ENCODE results near the gene NFATC1.

NFATC1 gene

DNA sequence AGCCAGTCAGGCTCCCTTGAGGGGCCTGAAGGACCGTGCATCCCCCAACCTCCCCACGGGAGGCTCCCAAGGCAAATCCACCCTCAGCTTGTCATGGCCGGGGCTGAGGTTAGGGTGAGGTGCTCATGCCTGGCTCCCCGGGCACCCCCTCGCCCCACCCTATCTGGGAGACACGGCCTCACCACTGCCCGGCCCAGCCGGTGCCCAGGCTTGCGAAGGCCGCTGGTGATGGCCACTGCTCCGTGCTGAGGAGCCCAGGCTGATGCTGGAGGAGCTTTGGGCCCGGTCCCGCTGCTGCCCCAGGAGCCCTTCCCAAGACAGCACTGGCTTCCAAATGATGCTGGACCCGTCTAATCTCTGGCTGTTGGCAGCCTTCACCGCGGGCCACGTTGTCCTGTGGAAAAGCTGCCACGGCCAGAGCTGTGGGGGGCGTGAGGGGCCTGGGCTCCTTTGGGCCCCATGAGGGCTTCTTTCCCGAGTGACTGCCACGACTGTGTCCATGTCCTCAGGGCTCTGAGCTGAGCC lies 148.2 kb downstream of the NFATC1 start:
- DNase-seq: no peak

DNA sequence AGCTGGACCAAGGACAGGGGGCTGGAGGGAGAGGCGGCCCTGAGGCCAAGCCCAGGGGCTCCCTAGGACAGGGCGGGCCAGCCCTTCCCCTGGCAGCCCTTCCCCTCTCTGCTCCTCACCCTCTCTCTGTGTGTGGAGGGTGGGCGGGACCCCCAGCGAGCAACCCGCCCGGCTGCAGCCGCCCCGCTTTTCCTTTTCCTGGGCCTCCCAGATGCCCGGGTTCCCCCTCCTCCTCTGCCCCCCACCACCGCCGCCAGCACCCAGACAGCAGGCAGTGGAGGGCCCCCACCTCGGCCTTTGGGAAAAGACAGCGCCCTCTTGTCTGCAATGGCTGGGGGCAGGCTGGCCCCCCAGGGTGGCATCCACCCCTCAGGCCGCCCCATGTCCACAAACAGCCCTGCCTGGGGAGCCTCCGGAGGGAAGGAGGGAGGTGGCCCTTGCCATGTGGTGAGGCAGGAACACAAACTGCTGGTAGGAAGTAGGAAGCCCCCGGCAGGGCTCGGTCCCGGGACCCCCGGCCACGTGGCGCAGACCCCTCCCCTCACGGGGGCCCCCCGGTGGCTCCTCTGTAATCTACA lies 148.7 kb downstream of the NFATC1 start:
- no peak for DNase-seq

DNA sequence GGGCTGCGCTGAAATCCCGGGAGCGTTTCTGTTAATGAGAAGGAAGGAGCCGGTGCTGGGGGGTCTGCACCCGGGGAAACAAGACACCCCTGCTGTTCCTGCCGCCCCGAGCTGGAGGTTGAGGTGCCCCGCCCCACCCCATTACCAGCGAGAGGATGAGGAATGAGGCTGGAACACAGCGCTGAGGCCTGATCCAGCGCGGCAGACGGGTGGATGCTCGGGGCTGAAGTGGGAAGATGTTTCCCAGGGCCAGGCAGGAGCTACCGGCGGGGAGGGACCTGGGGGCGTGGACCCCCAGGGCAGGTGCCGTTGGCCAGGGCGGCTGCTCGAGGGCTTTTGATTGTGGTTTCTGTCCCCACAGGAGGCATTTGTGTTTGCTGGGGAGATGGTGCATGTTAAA lies 149.5 kb downstream of the NFATC1 start:
- no peak for DNase-seq

DNA sequence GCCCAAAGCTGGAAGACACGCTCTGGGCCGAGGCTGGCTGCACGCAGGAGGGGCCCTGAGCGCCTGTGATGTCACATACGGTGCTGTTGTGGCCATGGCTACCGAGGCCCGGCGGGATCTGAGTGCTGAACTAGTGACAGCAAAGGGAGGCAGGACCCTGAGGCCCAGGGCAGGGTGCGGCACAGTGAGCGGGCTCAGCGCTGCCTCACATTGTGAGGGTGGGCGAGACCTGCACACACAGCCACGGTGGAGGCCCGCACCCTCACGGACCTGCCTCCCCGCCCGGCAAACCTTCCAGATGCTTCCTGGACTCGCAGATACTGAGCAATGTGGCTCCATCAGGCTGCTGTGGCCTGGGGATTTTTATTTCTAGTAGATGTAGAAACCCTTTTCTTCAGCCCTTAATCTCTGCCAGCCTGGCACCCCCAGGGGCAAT lies 150.0 kb downstream of the NFATC1 start:
- no peak for DNase-seq

DNA sequence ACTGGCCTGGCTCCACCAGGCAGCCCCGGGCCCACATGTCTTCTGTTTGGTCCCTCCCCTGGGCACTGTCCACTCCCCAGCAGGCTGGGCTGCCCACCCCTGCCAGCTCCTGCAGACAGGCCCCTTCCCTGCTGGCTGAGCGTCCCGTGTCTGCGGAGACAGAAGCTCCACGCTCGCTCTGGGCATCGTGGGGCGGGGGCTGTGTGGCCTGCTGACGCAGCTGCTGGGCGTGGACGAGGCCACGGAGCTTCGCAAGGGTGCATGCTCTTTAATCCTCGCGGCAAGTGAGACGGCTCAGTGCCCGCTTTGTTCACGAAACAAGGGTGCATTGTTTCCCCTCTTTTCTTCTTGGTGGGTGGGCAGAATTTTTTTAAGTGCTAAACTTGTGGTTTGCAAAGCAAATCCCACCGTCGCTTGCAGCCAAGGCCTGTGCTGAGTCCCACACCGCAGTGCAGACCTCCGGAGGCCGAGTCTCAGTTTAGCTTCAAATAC lies 151.1 kb downstream of the NFATC1 start:
- no peak for DNase-seq

- no peak for DNase-seq
Observed at GRCh38 chr18:79547413-79548076, 151.8 kb downstream of the NFATC1 start.

- DNase-seq: no peak
Observed at GRCh38 chr18:79548077-79548450, 152.3 kb downstream of the NFATC1 start.

DNA sequence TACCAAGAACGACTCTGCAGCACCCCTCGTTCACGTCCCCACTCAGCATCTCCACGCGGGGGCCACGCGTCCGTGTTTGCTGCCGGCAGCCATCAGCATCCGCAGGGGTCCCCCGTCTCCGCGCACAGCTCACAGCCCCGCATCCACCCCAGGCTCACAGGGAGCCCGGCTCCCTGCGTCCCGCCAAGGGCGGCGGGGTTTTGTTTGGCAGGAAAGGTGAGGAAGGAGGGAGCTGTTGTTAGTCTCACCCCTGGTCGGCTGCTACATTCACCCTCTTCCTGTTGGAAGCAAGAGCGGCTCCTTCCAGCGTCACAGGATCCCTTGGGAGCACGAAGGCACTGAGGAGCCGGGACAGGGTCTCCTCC lies 152.9 kb downstream of the NFATC1 start:
- DNase-seq: no peak

DNA sequence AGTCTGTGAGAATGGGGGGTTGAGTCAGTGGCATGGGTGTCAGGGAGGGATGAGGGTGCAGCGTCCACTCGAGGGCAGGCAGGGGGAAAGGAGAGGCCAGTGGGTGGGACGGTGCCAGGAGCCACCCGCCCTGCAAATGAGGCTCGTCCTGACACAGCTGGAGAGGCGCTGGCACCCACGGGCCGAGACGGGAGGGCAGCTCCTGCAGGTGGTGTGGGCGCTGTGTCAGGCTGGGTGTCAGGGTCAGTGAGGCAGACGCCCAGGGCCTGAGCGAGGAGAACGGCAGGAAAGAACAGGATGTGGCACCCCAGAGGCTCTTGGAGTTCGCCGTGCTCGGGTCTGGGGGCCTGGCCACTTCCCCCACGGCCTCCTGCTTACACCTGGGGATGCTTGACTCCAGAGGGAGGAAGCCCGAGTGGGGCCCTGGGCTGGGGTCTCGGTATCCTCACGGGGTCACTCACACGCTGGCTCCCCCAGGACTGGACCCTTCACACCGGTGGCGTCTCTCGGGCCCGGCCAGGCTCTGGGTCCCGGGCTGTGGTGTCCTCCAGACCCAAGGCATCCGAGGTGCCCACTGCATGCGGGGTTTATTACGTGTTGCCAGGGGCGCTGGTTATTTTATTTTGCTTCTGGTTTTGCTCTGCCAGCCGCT lies 153.4 kb downstream of the NFATC1 start:
- no peak for DNase-seq

DNA sequence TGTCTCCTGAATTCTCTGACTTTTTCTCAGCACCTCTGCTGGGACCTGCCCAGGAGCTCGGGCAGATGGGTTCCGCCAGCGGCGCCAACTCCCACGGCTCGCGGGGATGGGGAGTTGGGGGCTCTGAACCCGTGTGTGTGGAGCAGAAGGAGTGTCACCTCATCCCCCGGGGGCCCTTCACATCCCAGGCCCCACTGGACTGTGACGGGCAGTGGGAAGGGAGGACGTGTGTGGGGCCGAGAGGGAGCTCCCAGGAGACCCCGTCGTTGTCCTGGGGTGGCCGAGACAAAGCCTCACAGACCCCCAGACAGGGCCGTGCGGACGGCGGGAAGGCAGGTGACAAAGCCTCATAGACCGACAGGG lies 153.9 kb downstream of the NFATC1 start:
- no peak for DNase-seq

DNA sequence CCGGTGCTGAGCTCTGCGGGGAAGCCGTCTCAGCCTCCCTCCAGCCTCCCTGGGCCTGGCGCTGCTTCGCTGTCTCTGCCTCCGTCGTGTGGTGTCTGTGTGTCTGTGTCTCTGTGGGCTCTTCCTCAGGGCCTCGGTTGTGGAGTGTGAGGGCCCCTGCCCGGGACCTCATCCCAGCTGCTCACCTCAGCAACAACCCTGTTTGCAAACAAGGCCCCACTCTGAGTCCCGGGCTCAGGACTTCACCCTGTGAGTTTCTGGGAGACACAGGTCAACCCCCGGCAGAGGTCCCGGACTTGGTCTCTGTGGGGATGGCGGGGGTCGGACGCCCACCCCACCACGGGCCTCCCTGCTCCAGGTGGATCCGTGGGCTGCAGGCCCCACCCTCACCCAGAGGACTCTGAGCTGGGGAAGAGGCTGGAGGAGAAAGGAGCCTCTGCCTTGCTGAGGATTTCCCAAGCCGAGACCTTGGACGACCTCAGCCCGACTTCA lies 156.5 kb downstream of the NFATC1 start:
- no peak for DNase-seq

DNA sequence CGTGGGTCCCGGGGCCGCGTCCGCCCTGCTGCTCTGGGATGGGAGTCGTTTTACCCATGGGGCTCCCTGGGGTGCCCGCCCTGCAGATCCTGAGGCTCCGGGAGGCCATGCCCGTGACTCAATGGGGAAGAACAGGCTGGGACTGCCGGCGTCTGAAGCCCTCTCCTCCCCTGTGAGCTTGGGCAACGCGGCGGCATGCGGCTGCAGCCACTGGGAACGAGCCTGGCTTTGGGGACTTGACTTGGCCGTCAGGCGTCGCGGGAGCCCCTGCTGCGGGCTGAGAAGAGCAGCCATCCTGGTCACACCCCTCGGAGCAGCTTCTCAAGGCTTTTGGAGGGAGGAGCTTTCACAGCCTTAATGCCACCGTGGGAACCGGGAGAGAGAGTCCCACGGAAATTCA lies 157.0 kb downstream of the NFATC1 start:
- DNase-seq: no peak

DNA sequence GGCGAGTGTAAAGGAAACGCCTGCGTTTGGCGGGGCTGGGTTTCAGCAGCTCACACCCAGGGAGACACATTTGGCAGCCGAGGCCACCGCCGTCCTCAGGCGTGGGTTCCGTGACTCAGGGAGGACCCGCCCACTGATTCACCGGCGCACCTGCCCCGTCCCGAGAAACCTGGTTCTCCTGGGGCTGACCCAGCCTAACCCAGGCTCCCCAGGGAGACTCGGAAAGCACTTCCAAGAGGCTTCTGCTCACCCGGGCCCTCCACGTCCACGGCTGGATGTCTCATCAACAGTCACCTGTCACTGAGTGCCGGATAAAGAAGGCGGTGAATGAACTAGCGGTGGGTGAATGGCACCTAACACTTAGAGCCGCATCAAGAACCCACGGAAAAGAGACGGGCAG lies 157.4 kb downstream of the NFATC1 start:
- no peak for DNase-seq

DNA sequence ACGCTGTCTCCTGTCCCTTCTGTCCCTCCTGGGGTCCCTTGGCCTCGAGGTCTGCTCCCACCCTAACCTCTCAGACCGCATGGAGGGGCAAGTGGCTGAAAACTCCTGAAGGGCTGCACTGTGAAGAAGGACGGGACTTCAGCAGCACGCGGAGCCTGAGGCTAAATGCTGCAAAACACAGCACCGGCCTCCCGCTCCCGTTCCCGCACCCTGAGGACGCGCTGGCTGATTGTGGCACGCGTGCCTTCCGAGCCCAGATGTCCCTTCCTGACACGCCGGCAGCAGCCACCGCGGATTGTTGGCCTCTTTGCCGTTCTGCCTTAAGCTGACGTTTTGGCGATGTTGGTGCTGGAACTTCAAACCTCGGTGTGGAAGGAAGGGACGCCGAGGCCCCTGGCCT lies 158.0 kb downstream of the NFATC1 start:
- no peak for DNase-seq

DNA sequence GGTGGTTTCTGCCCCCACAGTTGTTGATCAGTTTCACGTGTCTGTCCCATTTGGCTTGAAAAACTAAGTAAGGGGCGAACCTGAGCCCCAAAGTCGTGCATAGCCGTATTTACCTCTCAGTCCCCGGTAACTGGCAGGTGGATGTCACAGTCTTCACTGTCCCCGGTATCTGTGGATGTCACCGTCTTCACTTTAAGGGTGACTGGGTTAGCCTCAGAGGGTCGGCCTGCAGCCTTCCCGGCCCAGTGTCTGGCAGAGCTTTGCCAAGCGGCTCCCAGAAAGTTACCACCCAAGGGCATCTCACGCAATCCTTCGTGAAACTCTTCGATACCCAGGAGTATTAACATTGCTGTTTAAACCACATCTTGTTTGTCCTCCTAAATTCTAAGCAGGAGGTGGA lies 158.6 kb downstream of the NFATC1 start:
- DNase-seq: no peak

DNA sequence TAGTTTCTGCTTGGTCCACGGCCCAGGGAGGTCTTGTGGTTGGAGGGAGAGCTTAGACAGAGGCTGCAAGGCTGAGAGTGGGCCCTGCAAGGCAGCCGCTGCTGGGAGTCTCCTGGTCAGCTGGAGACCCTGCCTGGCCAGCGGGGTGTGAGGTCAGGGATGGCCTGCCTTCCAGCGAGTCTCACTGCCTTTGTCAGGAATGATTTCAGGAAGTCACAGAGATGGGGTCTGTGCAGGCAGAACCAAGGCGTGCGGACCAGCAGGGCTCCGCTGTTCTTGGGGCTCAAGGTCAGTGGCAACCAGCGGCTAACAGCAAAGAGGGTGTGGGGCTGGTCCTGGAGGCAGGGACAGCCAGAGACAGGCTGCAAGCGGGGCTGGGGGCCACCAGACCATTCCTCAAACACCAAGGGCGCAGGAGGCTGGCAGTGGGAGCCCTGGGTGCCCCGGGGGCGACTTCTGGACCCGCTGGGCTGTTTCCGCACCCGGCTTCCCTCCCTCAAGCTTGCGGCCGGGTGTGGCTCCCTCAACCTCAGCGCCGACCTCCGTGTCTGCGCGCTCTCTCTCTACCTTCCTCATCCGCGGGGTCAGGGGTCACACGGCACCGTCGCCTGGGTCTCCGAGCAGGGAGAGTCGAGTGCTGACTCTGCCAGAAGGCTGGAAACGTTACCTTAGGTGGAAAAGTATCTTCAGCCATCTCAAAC lies 159.4 kb downstream of the NFATC1 start:
- DNase-seq: no peak

- DNase-seq: no peak
Observed at GRCh38 chr18:79555885-79556284, 160.2 kb downstream of the NFATC1 start.

DNA sequence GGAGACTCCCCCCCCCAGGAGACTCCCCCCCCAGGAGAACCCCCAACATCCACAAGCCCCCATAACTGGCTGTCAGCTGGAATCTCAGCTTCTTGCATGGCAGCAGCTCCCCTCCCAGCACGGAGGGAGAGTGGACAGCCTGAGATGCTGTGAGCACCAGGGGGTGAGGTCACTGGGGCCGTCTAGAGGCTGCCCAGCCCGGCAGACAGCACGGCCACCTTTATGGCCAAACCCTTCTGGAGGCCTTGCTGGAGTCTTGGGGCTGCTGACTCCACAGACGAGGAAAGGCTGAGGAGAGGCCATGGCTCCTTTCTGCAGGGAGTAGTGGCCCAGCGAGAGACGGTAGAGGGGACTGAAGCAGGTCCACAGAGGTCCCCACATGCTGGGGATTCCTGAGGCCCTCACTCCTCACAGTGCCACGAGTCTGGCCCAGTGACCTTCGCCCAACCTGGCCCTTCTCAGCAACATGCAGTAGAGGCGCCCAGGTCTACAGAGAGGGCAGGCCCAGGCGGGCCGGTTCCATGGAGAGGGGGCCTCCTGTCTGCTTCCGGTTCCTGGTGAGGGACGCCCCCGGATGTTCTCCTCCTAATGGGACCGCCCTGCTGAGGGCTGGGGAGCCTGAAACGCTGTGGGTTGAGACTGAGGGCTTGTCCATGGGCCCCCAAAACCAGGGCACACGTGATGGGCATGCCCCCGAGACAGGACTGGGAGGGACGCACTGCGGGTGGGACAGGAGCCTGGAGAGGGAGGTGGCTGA lies 161.3 kb downstream of the NFATC1 start:
- DNase-seq: no peak

DNA sequence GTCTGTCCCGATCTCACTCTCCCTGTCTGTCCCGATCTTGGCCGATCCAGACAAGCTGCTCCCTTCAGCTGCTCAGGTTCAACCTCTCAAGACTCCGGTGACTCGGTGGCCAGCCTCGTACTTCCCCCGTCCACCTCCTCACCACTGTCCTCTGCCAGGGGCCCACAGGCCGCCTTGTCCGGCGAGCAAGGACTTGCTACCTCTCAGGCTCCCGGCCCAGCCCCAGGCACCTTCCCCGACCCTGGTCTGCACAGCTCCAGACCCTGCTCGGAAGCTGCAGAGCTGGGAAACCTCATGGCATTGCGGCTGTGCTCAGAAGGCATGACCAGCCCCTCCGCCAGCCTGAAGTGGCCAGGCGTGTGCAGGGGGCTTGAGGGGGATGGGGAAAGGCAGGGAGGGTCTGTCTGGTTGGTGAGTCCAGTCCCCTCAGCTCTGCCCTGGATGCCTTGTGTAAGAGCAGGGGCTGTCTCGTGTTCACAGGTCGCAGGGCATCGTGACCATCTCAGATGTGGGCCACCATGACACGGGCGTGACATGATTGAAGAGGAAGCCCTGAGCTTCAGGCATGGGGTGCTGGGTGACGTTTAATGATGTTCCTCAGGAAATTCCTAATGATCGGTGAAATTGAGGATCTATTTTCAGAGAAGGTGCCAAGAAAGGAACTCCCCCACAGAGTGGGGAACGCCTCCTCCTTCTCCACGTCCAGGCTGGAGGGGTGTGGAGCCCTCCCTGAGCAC lies 162.6 kb downstream of the NFATC1 start:
- no peak for DNase-seq

- no peak for DNase-seq
Observed at GRCh38 chr18:79558933-79559416, 163.2 kb downstream of the NFATC1 start.

- DNase-seq: no peak
Observed at GRCh38 chr18:79559436-79559835, 163.7 kb downstream of the NFATC1 start.

Data from inflammatory macrophage treated with lipopolysaccharide for 1 hour (primary cell).